GM12878 (cell line): ENCODE data around the gene RPA3.

ENCODE experiments used
- CTCF ChIP-seq, 3 experiments: IDR thresholded peaks in 2 of 3; conservative IDR thresholded peaks in 1 of 3; 2 replicates each; pipeline ENCODE4 v1.5.1; 2011; ENCODE audit warnings: low read depth in 3 of 3, low read length in 3 of 3, mild to moderate bottlenecking in 3 of 3, control low read depth in 2 of 3, moderate library complexity in 2 of 3, inconsistent platforms in 1 of 3, mixed read lengths in 1 of 3; ENCODE audit not compliant: control insufficient read depth in 2 of 3, insufficient read depth in 1 of 3; ENCODE audit errors: extremely low read depth in 1 of 3
- KDM1A ChIP-seq: fragments of 200-600 bp; sonication (generic); IDR thresholded peaks from 2 replicates; pipeline ENCODE4 v1.6.1; 2016; ENCODE audit warnings: borderline replicate concordance
- RB1 ChIP-seq: fragments of 450-650 bp; formaldehyde crosslinking; IDR thresholded peaks from 2 replicates; pipeline ENCODE4 v1.6.1; 2017; ENCODE audit warnings: mild to moderate bottlenecking, borderline replicate concordance

DNA sequence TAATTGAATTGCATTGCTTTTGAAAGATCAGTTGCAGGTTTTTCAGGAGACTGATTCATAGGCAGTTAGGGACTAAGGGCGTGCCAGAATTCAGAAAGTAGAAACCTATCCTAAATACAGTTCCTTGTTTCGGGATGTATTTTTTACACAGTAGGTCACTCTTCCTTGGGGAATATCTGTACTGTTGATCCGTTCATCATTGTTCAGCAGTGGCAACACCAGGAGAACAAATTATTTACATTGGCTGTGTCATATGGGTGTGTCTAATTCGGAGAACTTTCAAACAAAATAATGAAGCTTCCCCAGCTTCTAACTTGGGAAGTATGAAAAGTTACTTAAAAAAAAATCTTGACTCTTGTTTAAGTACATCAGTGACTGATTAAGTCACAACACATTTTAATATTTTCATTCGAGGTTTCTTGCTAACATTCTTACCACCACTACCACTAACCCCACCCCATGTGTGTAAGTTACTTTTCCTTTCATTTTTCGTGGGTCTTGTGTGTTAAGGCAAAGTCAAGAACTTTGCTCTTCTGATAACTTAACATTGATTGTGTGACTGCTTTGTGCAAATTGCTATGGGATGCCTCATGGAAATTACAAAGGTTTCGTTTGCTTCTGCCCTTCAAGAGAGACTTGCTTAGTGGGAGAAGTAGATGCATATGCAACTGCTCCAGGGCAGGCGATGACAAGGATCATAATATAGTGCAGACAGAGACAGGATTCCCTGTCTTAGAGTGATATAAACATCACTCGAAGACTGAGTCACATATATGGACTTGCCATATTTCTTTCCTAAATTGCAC lies 43.8 kb upstream of the RPA3 start:
- TF ChIP-seq CTCF (IDR thresholded peaks at IDR 0.05 in 2 of 3, conservative IDR thresholded peaks at IDR 0.05 in 1 of 3; ENCODE audit: control insufficient read depth in 2 of 3, extremely low read depth in 1 of 3, insufficient read depth in 1 of 3, low read depth in 3 of 3, low read length in 3 of 3): no peak
- TF ChIP-seq RB1: no peak
- no peak for TF ChIP-seq KDM1A
